Islet precursor cell (in vitro differentiated cells): Measurements from ENCODE around the gene TCEA2.
"Not testable (repeated sequence)": the region's sequence is repeated elsewhere in the genome, so short reads cannot be mapped to it uniquely, and the experiment has no call there.

ENCODE experiments used
- DNase-seq: peaks from one replicate; pipeline ENCODE4 v3.0.0-alpha.2; 2018

TCEA2 gene

DNA sequence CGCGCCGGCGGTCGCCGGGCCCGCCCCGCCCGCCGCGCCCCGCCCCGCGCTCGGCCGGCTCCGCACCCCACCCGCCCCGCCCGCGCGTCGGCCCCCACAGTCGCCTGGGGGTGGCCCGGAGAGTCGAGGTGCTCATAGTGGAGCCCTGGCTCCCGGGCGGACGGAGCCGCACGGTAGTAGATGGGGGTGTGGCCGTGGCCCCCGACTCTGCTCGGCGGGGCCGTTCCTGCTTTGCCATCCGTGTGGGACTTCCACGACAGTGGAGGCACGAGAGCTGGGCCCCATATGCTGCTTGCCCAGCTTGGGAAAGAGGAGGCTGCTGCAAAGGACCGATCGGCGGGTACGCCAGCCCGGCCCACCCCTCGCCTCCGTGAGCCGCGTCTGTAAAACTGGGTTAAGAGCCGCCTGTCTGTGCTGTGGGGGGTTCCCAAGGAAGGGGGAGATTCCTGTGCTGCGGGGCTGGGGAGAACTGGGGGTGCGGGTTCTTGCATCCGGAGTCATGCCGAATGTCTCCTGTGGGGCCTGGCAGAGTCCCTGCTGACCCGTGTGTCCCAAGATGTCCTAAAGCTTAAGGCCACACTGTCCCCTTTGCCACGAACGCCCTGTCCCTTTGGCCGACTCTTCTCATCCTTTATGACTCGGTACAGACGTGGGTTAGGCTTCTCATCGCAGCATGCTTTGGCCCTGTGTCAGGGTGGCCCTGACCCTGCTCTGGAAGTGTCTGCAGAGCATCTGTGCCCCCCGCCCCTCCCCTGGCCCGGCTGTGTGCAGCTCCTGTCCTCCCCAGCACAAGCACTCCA, 17.2 kb downstream of the TCEA2 start, which contains the start of gene OPRL1:
Gene OPRL1, plus strand, starts transcription at position 70 of the 800 bp plus-strand sequence. CDS start 12,639 bp downstream, outside the sequence.
- no peak for DNase-seq

DNA sequence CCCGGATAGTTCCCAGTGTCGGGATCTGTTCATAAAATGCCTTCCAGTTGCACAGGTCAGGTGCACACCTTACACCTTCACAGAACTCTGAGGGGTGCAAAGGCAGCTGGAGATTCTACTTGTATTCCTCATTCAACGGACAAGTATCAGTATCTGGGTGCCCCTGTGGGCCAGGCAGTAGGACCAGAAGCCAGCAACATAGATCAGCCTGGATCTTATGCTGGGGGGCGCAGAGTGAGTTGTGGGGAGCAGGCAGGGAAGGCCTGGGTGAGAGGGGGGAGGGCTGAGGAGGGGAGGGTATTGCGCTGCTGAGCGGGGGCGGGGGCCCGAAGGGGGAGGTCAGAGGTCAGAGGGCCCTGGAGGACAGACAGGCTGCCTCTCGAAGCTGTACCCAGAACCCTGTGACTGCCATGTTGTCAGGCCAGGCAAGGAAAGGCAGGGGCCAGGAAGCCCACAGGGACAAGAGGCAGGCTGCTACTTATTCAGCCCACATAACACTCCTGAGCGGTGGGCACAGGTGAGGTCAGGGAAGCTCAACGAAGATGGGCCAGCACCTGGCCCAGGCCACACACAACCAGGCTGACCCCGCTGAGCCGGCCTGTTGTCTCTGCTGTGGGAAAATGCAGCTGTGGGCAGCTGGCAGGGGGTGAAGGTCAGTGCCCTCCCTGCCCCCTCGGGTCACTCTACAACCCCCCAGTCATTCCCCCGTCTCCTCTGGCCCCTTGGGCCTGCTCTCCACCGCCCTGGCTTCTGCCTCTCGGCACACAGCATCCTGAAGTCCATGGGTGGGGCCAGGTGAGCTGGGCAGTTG, 18.0 kb downstream of the TCEA2 start:
- no peak for DNase-seq

DNA sequence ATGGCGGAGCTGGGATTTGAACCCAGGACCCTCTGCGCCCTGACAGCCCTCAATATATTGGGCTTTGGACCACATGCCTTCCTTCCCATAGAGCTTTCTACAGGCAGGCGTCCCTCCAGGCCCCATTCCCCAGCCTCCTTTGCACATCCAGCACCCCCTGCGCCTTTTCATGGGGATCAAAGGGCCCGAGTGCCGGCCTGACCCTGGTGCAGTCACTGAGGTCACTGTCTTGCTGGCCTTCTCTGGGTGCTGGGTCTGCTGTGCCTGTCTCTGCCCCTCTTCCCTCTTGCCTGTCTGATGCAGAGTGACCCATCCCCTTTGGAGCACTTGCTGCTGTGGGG, 18.6 kb downstream of the TCEA2 start:
- no peak for DNase-seq

DNA sequence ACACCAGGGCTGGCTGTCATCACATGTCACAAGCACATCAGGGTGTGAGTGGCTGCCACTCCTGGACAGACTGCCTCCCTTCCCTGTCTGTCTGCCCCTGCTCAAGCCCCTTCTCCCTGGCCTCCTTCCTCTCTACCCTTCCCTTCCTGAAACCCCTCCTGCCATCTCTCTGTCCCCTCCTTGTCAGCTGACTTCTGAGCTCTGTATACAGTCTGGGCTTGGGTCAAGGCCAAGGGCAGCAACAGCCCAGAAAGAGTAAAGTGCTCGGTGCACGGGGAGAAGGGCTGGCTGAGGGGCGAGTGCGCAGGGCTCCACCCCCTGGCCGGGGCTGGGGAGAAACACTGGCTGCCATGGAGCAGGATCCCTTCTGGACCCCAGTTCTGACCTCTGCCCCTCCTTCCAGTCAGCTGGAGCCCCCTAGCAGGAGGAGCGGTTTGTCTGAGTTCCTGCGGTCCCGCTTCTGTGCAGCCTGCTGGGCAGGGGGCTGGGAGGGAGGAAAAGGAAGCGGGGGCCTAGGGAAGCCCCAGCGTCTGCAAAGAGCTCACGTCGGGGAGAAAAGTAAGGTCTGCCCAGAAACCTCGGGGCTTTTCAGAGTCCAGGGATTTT, 19.2 kb downstream of the TCEA2 start:
- DNase-seq = no peak

DNA sequence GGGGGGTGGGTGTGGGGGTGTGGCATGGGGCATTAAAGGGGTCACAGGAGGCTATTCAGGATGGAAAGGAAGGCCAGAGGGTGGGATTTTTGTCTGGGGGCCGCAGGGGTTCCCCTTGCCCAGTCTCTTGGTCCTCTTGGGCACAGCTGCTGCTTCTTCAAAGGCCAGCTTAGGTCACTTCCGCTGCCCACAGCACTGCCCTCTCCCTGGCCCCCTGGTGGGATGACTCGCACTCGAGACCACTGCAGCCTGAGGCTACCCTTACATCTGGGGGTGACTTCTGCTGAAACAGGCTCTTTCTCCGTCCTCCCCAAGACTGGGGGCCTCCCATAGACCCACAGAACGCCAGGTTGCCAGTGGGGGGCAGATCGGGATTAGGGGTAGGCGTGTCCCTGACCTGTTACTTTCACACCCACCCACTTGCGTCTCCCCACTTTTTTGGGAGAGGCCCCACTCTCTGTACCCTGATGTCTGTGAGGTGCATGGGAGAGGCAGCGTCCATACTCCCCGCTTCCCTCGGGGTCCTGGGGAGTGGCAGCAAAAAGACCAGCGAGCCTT, 19.9 kb downstream of the TCEA2 start:
- DNase-seq = no peak

DNA sequence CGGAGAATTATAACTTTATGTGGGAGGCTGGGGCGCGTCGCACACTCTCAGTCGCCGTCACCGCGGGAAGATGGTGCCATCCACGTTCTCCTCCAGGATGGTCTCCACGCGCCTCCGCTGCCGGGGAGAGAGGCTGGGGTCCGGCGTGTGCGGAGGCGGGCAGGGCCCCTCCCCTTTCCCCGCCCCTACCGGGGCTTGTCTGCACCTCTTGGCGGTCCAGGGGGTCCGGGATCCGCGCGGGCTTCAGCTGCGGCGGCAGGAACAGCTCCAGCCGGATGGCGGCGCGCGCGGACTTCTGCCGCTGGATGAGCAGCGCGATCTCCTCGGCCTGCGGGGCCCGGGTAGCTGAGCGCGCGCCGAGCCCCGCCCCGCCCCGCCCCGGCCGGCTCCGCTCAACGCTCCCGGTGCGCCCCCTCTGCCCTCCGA, 20.4 kb downstream of the TCEA2 start:
- DNase-seq = peak; percentile 91

DNA sequence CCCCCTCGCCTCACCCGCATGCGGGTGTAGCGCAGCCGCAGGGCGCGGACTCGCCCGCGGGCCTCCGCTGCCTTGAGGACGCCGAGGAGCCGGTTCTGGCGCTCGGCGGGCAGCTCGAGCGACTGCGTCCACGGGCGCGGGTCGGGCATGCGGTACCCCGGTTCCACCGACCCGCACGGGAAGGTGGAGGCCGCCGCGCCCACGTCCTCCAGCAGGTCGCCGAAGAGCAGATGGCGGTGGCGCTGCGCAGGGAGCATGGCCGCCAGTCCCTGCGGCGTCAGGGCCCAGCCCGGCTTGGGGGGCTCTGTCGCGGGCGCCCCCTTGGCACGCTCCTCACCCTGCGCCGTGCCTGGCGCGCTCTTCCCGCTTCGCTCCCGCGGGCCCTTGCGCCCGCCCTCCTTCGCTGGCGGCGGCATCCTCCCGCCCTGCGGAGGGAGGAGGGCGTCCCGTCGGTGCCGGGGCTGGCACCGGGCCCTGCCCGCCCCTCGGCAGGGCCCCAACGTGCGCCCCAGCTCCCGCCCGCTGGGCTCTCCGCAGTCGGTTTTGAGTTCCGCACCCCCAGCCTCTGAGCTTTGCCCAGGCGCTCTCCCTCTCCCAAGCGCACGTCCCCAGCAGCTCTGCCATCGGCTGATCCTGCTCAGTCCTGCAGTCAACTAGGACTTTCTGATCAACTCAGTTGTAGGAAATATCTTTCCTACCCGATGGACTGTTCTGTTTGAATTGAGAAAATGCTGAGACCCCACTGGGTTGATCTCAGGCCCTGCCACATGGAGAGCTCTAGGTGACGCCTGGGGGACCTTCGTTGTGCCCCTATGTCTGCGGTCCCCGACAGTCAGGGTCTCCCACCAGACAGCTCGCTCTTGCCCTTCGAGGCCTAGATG, 21.0 kb downstream of the TCEA2 start, which contains the start of gene LKAAEAR1:
Gene LKAAEAR1, minus strand, starts transcription at position 595 of the 881 bp plus-strand sequence. Its CDS starts 179 bp downstream, at position 416.
- no peak for DNase-seq

DNA sequence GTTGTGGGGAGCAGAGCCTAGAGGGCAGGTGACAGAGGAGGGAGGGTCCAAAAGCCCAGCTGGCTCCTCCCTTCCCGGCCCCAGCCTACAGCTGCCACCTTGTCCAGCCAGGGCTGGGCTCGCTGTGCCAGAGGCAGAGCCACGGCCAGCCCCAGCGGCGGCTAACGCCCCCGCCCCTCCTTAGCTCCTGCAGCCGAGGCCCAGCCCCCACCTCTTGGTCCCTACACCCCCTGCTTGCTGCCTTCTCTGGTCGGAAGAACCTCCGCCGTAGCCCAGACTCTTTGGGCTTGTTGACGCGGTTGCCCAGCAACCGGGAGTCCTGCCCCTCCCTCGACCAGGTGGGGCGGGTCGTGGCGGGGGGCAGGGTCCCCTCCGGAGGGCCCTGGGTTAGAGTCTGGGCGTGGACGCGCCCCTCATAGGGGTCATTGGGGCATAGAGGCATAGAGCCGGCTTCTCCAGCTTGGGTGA, 21.7 kb downstream of the TCEA2 start:
- no peak for DNase-seq

DNA sequence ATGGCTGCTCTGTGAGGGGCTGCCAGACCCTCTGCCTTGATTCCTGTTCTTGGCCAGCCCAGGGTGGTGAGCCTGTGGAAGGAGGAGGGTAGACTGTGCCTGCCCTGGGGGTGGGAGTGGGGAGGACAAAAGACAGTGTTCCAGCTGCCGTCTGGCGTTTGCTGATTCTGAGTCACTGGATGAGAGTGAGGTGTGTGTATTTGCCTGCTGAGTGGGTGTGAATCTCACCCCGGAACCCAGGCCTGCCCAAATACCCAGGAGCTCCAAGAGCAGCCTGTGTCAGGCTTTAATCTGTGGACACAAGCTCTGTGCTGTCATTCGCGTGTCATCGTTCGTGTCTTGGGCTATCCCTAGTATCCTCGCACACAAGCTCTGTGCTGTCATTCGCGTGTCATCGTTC, 23.8 kb downstream of the TCEA2 start:
- no peak for DNase-seq

DNA sequence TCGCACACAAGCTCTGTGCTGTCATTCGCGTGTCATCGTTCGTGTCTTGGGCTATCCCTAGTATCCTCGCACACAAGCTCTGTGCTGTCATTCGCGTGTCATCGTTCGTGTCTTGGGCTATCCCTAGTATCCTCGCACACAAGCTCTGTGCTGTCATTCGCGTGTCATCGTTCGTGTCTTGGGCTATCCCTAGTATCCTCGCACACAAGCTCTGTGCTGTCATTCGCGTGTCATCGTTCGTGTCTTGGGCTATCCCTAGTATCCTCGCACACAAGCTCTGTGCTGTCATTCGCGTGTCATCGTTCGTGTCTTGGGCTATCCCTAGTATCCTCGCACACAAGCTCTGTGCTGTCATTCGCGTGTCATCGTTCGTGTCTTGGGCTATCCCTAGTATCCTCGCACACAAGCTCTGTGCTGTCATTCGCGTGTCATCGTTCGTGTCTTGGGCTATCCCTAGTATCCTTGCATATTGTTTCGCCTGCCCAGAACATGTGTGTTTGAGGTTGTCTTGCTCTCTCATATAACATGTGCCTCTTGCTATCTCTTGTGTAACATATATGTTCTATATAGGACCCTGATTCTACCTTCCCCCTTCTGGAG, 24.3 kb downstream of the TCEA2 start:
- not testable (repeated sequence) for DNase-seq

DNA sequence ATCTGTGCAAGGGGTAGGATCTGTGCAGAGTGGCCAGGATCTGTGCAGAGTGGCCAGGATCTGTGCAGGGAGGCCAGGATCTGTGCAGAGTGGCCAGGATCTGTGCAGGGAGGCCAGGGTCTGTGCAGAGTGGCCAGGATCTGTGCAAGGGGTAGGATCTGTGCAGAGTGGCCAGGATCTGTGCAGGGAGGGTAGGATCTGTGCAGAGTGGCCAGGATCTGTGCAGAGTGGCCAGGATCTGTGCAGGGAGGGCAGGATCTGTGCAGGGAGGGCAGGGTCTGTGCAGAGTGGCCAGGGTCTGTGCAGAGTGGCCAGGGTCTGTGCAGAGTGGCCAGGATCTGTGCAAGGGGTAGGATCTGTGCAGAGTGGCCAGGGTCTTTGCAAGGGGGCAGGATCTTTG, 25.6 kb downstream of the TCEA2 start:
- DNase-seq = not testable (repeated sequence)

DNA sequence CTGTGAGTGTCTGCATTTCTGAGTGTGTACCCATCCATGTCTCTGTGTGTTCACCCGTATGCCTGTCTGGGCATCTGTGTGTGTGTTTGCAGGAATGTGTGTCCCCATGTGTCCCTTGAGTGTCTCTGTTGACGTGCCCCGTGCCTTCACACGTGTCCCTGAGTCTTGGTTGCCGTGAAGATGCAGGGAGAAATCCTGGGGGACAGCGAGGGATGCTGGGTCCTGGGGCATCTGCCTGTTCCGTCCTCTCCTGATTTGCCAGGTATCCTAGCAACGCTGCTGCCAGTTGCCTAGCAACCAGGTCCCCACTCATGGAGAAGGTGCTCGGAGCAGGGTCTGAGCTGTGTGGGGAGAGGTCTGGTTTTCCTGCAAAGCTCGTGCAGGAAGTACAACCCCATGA, 27.2 kb downstream of the TCEA2 start:
- DNase-seq = no peak

DNA sequence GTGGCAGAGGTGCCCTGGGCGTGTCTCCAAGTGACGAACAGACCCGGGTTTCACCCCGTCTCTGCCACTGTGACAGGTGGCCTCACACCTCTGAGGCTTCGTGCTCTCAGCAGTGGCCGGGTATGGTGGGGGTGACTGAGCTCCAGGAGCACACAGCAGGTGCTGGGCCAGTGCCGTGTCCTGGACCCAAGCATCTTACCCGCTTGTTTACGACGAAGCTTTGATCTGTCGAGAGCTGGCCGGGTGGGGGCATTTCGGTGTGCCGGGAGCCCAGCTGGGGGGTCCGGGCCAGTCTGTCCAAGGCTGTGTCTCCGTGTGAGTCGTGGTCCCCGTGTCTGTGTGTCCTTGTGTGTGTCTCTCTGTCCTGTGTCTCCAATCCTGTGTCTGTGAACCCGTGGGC, 28.3 kb downstream of the TCEA2 start:
- no peak for DNase-seq

DNA sequence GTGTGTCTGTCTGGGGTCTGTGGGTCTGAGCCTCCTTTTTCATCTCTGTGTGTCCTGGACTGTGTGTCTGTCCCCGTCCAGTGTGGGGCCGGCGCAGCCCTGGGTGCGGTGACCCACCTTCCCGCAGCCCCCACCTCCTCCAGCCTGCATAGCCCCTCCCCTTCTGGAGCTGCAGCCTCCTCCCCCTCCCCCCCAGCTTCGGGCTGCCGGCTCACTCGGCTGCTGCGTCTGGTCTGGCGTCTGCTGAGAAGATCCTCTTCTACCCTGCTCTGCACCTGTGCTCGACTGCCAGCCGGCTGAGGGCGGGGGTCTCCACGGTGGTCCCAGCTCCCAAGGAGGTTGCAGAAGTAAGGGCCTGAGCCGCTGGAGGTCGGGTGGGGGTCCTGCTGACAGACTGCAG, 28.8 kb downstream of the TCEA2 start:
- DNase-seq = peak; percentile 71

DNA sequence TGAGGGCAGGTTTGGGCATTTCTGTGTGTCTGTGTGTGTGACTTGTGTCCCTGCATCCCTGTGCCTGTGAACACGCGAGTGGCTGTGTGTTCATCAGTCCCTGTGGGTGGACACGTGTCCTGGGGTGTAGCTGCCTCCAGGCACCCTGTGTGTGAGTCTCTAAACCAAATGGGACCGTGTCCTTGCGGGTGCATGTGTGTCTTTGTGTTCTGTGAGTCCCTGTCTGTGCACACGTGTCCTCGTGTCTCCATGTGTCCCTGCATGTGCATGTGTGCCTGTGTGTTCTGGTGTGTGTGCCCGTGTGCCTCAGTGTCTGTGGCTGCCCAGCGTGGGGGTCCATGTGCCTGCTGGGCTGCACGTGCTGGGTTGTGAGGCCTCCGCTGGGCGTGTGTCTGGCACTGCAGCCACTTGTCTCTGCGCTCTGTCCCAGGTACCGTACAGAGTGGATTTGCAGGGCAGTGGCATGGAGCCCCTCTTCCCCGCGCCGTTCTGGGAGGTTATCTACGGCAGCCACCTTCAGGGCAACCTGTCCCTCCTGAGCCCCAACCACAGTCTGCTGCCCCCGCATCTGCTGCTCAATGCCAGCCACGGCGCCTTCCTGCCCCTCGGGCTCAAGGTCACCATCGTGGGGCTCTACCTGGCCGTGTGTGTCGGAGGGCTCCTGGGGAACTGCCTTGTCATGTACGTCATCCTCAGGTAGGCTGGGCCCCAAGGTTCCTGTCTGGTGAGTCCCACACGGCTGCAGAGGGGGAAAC, 29.4 kb downstream of the TCEA2 start:
- no peak for DNase-seq

DNA sequence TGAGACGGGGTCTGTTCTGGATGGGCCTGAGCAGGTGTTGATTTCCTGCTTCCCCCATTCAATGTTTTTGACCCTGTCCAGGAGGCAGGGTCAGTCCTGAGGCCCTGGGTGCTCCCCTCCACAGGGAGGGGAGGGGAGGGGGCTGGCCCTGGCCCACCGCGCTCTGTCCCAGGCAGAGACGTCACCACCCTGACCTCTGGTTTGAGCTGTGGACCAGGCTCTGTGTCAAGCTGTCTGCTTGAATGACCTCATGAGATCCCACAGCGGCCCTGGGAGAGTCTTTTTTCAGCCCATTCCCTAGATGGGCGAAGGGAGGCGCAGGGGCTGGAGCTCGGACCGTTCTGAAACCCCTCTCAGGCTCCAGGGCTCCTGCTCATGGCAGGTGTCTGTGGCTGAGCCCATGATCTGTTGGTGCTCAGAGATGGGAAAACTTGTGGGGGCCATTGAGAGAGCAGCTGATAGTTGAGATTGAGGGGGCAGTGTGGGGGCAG, 30.1 kb downstream of the TCEA2 start:
- peak; percentile 69 for DNase-seq

DNA sequence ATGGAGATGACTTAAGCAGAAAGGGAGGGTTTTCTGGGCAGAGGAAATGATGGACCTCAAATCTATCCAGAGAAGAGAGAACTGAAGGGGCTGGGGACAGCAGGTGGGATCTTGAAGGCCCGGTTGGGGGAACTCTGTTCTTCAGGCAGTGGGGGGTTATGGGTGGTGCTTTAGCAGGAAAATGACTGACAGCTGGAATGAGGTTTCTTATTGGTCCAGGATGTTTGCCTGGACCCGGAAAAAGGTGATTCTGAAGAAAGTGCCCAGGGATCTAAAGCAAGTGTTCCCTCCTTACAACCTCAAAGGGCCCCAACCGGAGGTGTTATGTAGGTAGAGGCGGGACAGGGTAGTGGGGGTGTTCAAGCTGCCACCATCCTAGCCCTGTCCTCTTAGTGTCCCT, 32.5 kb downstream of the TCEA2 start:
- no peak for DNase-seq

DNA sequence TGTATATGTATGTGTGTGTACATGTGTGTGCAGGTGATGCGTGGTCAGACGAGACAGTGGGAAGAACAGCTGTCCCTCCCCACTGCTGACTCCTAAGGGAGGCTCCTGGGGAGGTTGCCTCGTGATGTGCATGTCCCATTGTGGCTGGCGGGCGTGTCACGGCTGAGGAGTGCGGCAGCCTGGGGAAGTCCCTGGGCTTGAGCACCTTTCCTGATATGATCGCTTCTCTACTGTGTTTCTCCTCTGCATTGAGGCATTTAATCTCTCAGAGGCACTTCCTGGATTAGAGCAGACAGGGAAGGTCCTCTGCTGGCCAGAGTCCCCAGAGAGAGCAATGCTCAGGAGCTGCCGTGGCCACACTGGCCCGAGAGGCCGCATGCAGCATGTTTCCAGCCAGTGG, 32.9 kb downstream of the TCEA2 start:
- DNase-seq = no peak

DNA sequence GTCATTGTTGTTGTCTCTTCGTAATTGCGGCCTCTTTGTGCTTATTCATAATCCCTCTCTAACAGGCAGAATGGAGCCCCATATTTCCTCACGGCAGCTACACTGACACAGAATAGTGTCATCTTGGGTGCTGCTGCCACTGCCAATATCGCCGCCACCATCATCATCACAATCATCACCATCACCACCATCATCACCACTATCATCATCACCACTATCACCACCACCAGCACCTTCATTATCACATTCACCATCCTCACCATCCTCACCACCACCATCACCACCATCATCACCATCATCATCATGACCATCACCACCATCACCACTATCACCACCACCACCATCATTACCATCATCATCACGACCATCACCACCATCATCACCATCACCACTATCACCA, 33.5 kb downstream of the TCEA2 start:
- no peak for DNase-seq

DNA sequence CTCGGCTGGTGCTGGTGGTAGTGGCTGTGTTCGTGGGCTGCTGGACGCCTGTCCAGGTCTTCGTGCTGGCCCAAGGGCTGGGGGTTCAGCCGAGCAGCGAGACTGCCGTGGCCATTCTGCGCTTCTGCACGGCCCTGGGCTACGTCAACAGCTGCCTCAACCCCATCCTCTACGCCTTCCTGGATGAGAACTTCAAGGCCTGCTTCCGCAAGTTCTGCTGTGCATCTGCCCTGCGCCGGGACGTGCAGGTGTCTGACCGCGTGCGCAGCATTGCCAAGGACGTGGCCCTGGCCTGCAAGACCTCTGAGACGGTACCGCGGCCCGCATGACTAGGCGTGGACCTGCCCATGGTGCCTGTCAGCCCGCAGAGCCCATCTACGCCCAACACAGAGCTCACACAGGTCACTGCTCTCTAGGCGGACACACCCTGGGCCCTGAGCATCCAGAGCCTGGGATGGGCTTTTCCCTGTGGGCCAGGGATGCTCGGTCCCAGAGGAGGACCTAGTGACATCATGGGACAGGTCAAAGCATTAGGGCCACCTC, 35.5 kb downstream of the TCEA2 start:
- no peak for DNase-seq
